ENCODE measurements around the gene SMYD3. TPM values are rescaled to one million over a fixed set of nuclear protein-coding genes. Genes with fewer than 3 reads are reported as not detected.

SMYD3 gene
- total RNA-seq, 3 donors from 2014 or later (not counting 1 experiment from before 2014, with no cell fraction given): 43.6 to 48.0 (median 46.1) TPM

GRCh38 chr1:246066573-246066972 lies 440.5 kb downstream of the SMYD3 start:
- intact Hi-C loops (cut with micrococcal nuclease): no loop called here
- Histone ChIP-seq H3K27me3 (ENCODE audit: control insufficient read depth, insufficient read depth, low read length) (no peaks in the 10 kb centered on the region), H3K27ac (ENCODE audit: low read length) (no peak overlapping the region), H3K4me3 (ENCODE audit: low read length) (no peak overlapping the region), H3K4me1 (ENCODE audit: control insufficient read depth, insufficient read depth, low read length) (peaks cover 7% of the 10 kb centered on the region), H3K36me3 (ENCODE audit: control insufficient read depth, insufficient read depth, low read length) (no peaks in the 10 kb centered on the region), H3K9me3 (ENCODE audit: control insufficient read depth, insufficient read depth, low read length) (no peaks in the 10 kb centered on the region)
- ATAC-seq (no peak), DNase-seq (no peak)
- no peaks in the 10 kb centered on the region for H3K36me3 Mint-ChIP-seq
- 95% methylated on average over 3 of the region's 3 CpGs for WGBS (ENCODE audit: insufficient coverage)
- H3K4me1 Mint-ChIP-seq: peaks cover 15 to 22% of the 10 kb centered on the region in 2 donors
- no peaks in the 10 kb centered on the region for H3K27me3 Mint-ChIP-seq (ENCODE audit: low read depth in 2 of 2)
- H3K4me3 Mint-ChIP-seq: peak overlapping the region; percentile 51
- TF ChIP-seq CTCF (IDR thresholded peaks at IDR 0.05): no peak
- H3K27ac Mint-ChIP-seq: peak overlapping the region in 1 of 2 donors; percentile 47
- H3K9me3 Mint-ChIP-seq: no peaks in the 10 kb centered on the region

GRCh38 chr1:246065592-246065991 lies 441.5 kb downstream of the SMYD3 start:
- 83% methylated on average over 3 of the region's 3 CpGs for WGBS (ENCODE audit: insufficient coverage)
- H3K4me3 ChIP-seq (ENCODE audit: low read length): no peak overlapping the region
- H3K36me3 ChIP-seq (ENCODE audit: control insufficient read depth, insufficient read depth, low read length): no peaks in the 10 kb centered on the region
- Mint-ChIP-seq H3K9me3 (no peaks in the 10 kb centered on the region), H3K4me3 (no peak overlapping the region), H3K36me3 (no peaks in the 10 kb centered on the region), H3K27me3 (ENCODE audit: low read depth in 2 of 2) (no peaks in the 10 kb centered on the region), H3K27ac (no peak overlapping the region), H3K4me1 (peaks cover 15 to 22% of the 10 kb centered on the region in 2 donors)
- DNase-seq (no peak), ATAC-seq (no peak)
- peaks cover 7% of the 10 kb centered on the region for H3K4me1 ChIP-seq (ENCODE audit: control insufficient read depth, insufficient read depth, low read length)
- TF ChIP-seq CTCF (IDR thresholded peaks at IDR 0.05): no peak
- no peaks in the 10 kb centered on the region for H3K27me3 ChIP-seq (ENCODE audit: control insufficient read depth, insufficient read depth, low read length)
- H3K9me3 ChIP-seq (ENCODE audit: control insufficient read depth, insufficient read depth, low read length): no peaks in the 10 kb centered on the region
- intact Hi-C loops (cut with micrococcal nuclease): no loop called here
- no peak overlapping the region for H3K27ac ChIP-seq (ENCODE audit: low read length)

GRCh38 chr1:246064891-246065290 lies 442.2 kb downstream of the SMYD3 start:
- 95% methylated on average over 2 of the region's 3 CpGs for WGBS (ENCODE audit: insufficient coverage)
- Histone ChIP-seq H3K9me3 (ENCODE audit: control insufficient read depth, insufficient read depth, low read length) (no peaks in the 10 kb centered on the region), H3K27me3 (ENCODE audit: control insufficient read depth, insufficient read depth, low read length) (no peaks in the 10 kb centered on the region), H3K4me1 (ENCODE audit: control insufficient read depth, insufficient read depth, low read length) (peaks cover 7% of the 10 kb centered on the region), H3K4me3 (ENCODE audit: low read length) (no peak overlapping the region), H3K36me3 (ENCODE audit: control insufficient read depth, insufficient read depth, low read length) (no peaks in the 10 kb centered on the region), H3K27ac (ENCODE audit: low read length) (no peak overlapping the region)
- intact Hi-C loops (cut with micrococcal nuclease): no loop called here
- Mint-ChIP-seq H3K36me3 (no peaks in the 10 kb centered on the region), H3K4me3 (no peak overlapping the region), H3K9me3 (no peaks in the 10 kb centered on the region), H3K4me1 (peaks cover 15 to 22% of the 10 kb centered on the region in 2 donors), H3K27me3 (ENCODE audit: low read depth in 2 of 2) (no peaks in the 10 kb centered on the region), H3K27ac (no peak overlapping the region)
- no peak for DNase-seq
- no peak for ATAC-seq
- TF ChIP-seq CTCF (IDR thresholded peaks at IDR 0.05): no peak

GRCh38 chr1:246063013-246063616 lies 444.0 kb downstream of the SMYD3 start:
- Mint-ChIP-seq H3K27me3 (ENCODE audit: low read depth in 2 of 2) (no peaks in the 10 kb centered on the region), H3K27ac (no peak overlapping the region), H3K4me3 (no peak overlapping the region), H3K4me1 (peaks cover 11 to 17% of the 10 kb centered on the region in 2 donors), H3K9me3 (no peaks in the 10 kb centered on the region), H3K36me3 (no peaks in the 10 kb centered on the region)
- Histone ChIP-seq H3K4me3 (ENCODE audit: low read length) (no peak overlapping the region), H3K27me3 (ENCODE audit: control insufficient read depth, insufficient read depth, low read length) (no peaks in the 10 kb centered on the region), H3K27ac (ENCODE audit: low read length) (no peak overlapping the region), H3K9me3 (ENCODE audit: control insufficient read depth, insufficient read depth, low read length) (no peaks in the 10 kb centered on the region), H3K4me1 (ENCODE audit: control insufficient read depth, insufficient read depth, low read length) (peaks cover 7% of the 10 kb centered on the region), H3K36me3 (ENCODE audit: control insufficient read depth, insufficient read depth, low read length) (no peaks in the 10 kb centered on the region)
- WGBS (ENCODE audit: insufficient coverage): 96% methylated on average over 5 of the region's 5 CpGs
- intact Hi-C loops (cut with micrococcal nuclease): no loop called here
- ATAC-seq: no peak
- no peak for TF ChIP-seq CTCF (IDR thresholded peaks at IDR 0.05)
- no peak for DNase-seq

Data from natural killer cell (primary cell).